Nucleus accumbens (tissue), 56 donors: Measurements from ENCODE around the gene FCRL6.

ENCODE experiments used
- DNase-seq, 56 donors: peaks; one replicate each; lab custom pipeline; 2025; lab: John Stamatoyannopoulos, UW

FCRL6 gene

GRCh38 chr1:159798893-159799292 lies 3.3 kb upstream of the FCRL6 start:
- DNase-seq = peak in 38 of 56 donors; percentile 1 to 61 (median 16)

- DNase-seq = no peak
These were observed 2.6 kb upstream of the FCRL6 start for GRCh38 chr1:159799446-159799985.

- DNase-seq = no peak
These were observed 1.8 kb upstream of the FCRL6 start for GRCh38 chr1:159800177-159800930.

GRCh38 chr1:159803956-159804689 lies 2.0 kb downstream of the FCRL6 start:
- DNase-seq = no peak

- DNase-seq = no peak
These were observed 2.8 kb downstream of the FCRL6 start for GRCh38 chr1:159804924-159805323.

- no peak for DNase-seq
These were observed 13.8 kb downstream of the FCRL6 start for GRCh38 chr1:159815926-159816325.

GRCh38 chr1:159817276-159818041 lies 15.3 kb downstream of the FCRL6 start:
- no peak for DNase-seq

GRCh38 chr1:159821171-159821867 lies 19.2 kb downstream of the FCRL6 start:
- DNase-seq = peak in 4 of 56 donors; percentile 14 to 46 (median 18)

GRCh38 chr1:159823406-159823805 lies 21.2 kb downstream of the FCRL6 start:
- DNase-seq = no peak

GRCh38 chr1:159825564-159825963 lies 23.4 kb downstream of the FCRL6 start:
- no peak for DNase-seq

GRCh38 chr1:159826441-159827101 lies 24.4 kb downstream of the FCRL6 start, which contains the start of gene SLAMF8:
Gene SLAMF8, plus strand, starts transcription at chr1:159826873. Its CDS starts 26 bp downstream, at chr1:159826899.
- peak in 8 of 56 donors; percentile 1 to 26 (median 7) for DNase-seq

GRCh38 chr1:159827102-159827490 lies 24.9 kb downstream of the FCRL6 start:
- DNase-seq = no peak

GRCh38 chr1:159827549-159827948 lies 25.4 kb downstream of the FCRL6 start:
- no peak for DNase-seq

GRCh38 chr1:159828176-159828575 lies 26.0 kb downstream of the FCRL6 start:
- no peak for DNase-seq

- no peak for DNase-seq
These were observed 26.6 kb downstream of the FCRL6 start for GRCh38 chr1:159828581-159829272.

- DNase-seq = peak in 22 of 56 donors; percentile 1 to 56 (median 10)
These were observed 27.1 kb downstream of the FCRL6 start for GRCh38 chr1:159829273-159829634.

- DNase-seq = no peak
These were observed 27.8 kb downstream of the FCRL6 start for GRCh38 chr1:159829822-159830465.

GRCh38 chr1:159830722-159831121 lies 28.6 kb downstream of the FCRL6 start:
- DNase-seq = no peak
